Left ventricle myocardium inferior (tissue), 1 donor: ENCODE data around the gene ZNF784. TPM values are rescaled to one million over a fixed set of nuclear protein-coding genes. Genes with fewer than 3 reads are reported as not detected.
"Not testable (repeated sequence)": the region's sequence is repeated elsewhere in the genome, so short reads cannot be mapped to it uniquely, and the experiment has no call there.

Source experiments
- DNase-seq: peaks from one replicate; pipeline ENCODE4 v3.0.0-alpha.2; 2020
- H3K27ac ChIP-seq: fragments of 200-600 bp; replicated peaks from 2 replicates; pipeline ENCODE4 v1.8.0; 2021
- H3K27me3 ChIP-seq: fragments of 200-600 bp; 2 replicates; pipeline ENCODE4 v1.8.0; 2021; ENCODE audit warnings: low read depth
- H3K36me3 ChIP-seq: fragments of 200-600 bp; 2 replicates; pipeline ENCODE4 v1.8.0; 2021
- H3K4me1 ChIP-seq: fragments of 200-600 bp; 2 replicates; pipeline ENCODE4 v1.8.0; 2021
- H3K4me3 ChIP-seq: fragments of 200-600 bp; 2 replicates; pipeline ENCODE4 v1.8.0; 2021; ENCODE audit warnings: mild to moderate bottlenecking, moderate library complexity
- H3K9me3 ChIP-seq: fragments of 200-600 bp; replicated peaks from 2 replicates; pipeline ENCODE4 v1.8.0; 2021
- CTCF ChIP-seq: fragments of 200-600 bp; IDR thresholded peaks from 2 replicates; pipeline ENCODE4 v1.8.0; 2021; ENCODE audit warnings: antibody characterized with exemption, mild to moderate bottlenecking, borderline replicate concordance
- intact Hi-C: fragments of 100-400 bp; cut with micrococcal nuclease; formaldehyde crosslinking; loops from one replicate; pipeline ENCODE4 v1.11.0; 2022
- total RNA-seq: library from RNA; stranded (reverse); fragmentation: NEBNext Ultra II Directional; extraction: Animal tissue kit (Norgen Biotek cat#: 25700); gene quantifications from one replicate; pipeline ENCODE4 v1.2.1, GENCODE V29; 2021
- donor health status: DM: no; HTN: yes; CAD: no; lungs with severe emphysema.

ZNF784 gene
- total RNA-seq, 1 donor from 2014 or later, result 13.2 TPM

GRCh38 chr19:55588738-55589137 is 35.6 kb downstream of the ZNF784 start:
- DNase-seq, result no peak
- H3K36me3 ChIP-seq, result peaks cover 20% of the 10 kb centered on the region
- intact Hi-C loops, result no loop called here
- H3K27me3 ChIP-seq, result no peaks in the 10 kb centered on the region
- TF ChIP-seq CTCF, result no peak
- no peak overlapping the region for H3K4me3 ChIP-seq
- H3K4me1 ChIP-seq, result peaks cover 29% of the 10 kb centered on the region
- no peaks in the 10 kb centered on the region for H3K9me3 ChIP-seq
- no peak overlapping the region for H3K27ac ChIP-seq

GRCh38 chr19:55586976-55587668 is 37.2 kb downstream of the ZNF784 start:
- H3K27me3 ChIP-seq, result no peaks in the 10 kb centered on the region
- peaks cover 5% of the 10 kb centered on the region for H3K36me3 ChIP-seq
- TF ChIP-seq CTCF, result no peak
- peaks cover 32% of the 10 kb centered on the region for H3K4me1 ChIP-seq
- intact Hi-C loops, result no loop called here
- peak; percentile 95 for DNase-seq
- peak overlapping the region; percentile 83 for H3K27ac ChIP-seq
- H3K4me3 ChIP-seq, result peak overlapping the region; percentile 55
- H3K9me3 ChIP-seq, result no peaks in the 10 kb centered on the region

GRCh38 chr19:55585658-55586339 is 38.6 kb downstream of the ZNF784 start:
- intact Hi-C loops, result no loop called here
- H3K4me3 ChIP-seq, result peak overlapping the region; percentile 61
- H3K4me1 ChIP-seq, result peaks cover 45% of the 10 kb centered on the region
- no peaks in the 10 kb centered on the region for H3K27me3 ChIP-seq
- no peaks in the 10 kb centered on the region for H3K36me3 ChIP-seq
- no peaks in the 10 kb centered on the region for H3K9me3 ChIP-seq
- H3K27ac ChIP-seq, result peak overlapping the region; percentile 83
- DNase-seq, result peak; percentile 80
- no peak for TF ChIP-seq CTCF

- peaks cover 53% of the 10 kb centered on the region for H3K4me1 ChIP-seq
- H3K27ac ChIP-seq, result no peak overlapping the region
- H3K36me3 ChIP-seq, result no peaks in the 10 kb centered on the region
- H3K9me3 ChIP-seq, result no peaks in the 10 kb centered on the region
- TF ChIP-seq CTCF, result no peak
- DNase-seq, result no peak
- no peak overlapping the region for H3K4me3 ChIP-seq
- H3K27me3 ChIP-seq, result no peaks in the 10 kb centered on the region
- intact Hi-C loops, result no loop called here
These were observed 39.5 kb downstream of the ZNF784 start for GRCh38 chr19:55584871-55585270.

- H3K36me3 ChIP-seq, DNase-seq, H3K27ac ChIP-seq, H3K9me3 ChIP-seq, H3K4me3 ChIP-seq, H3K27me3 ChIP-seq, intact Hi-C loops: not testable (repeated sequence)
- H3K4me1 ChIP-seq, result peaks cover 58% of the 10 kb centered on the region
These were observed 40.5 kb downstream of the ZNF784 start for GRCh38 chr19:55583897-55584296.

GRCh38 chr19:55582284-55582683 is 42.1 kb downstream of the ZNF784 start:
- H3K9me3 ChIP-seq, DNase-seq, H3K27me3 ChIP-seq, intact Hi-C loops, H3K4me3 ChIP-seq: not testable (repeated sequence)
- H3K4me1 ChIP-seq, result peaks cover 52% of the 10 kb centered on the region
- H3K36me3 ChIP-seq, result peaks cover 22% of the 10 kb centered on the region
- peak overlapping the region; percentile 97 for H3K27ac ChIP-seq
